Loucy (cell line): ENCODE measurements around the gene RPLP1.

Experiments used
- H2AFZ ChIP-seq: fragments of 200-600 bp; sonication (generic); 2 replicates; pipeline ENCODE4 v1.6.0; 2016; ENCODE audit warnings: antibody characterized with exemption, mild to moderate bottlenecking, low read length, moderate library complexity
- H3F3A ChIP-seq: fragments of 200-600 bp; 2 replicates; pipeline ENCODE4 v1.6.0; 2016; ENCODE audit warnings: antibody characterized with exemption, low read depth, mild to moderate bottlenecking
- H3K27me3 ChIP-seq: fragments of 200-600 bp; sonication (generic); 2 replicates; pipeline ENCODE4 v1.6.1; 2014; ENCODE audit warnings: low read length, mild to moderate bottlenecking; ENCODE audit not compliant: insufficient read depth, poor library complexity, severe bottlenecking
- H3K36me3 ChIP-seq: fragments of 200-600 bp; sonication (generic); 2 replicates; pipeline ENCODE4 v1.6.1; 2016; ENCODE audit warnings: low read length; ENCODE audit not compliant: insufficient read depth
- H3K4me1 ChIP-seq: fragments of 200-600 bp; sonication (generic); 2 replicates; pipeline ENCODE4 v1.5.1; 2014; ENCODE audit warnings: low read length, mild to moderate bottlenecking; ENCODE audit not compliant: insufficient read depth, poor library complexity, severe bottlenecking
- H3K4me2 ChIP-seq: fragments of 200-600 bp; sonication (generic); 2 replicates; pipeline ENCODE4 v1.6.0; 2014; ENCODE audit warnings: antibody characterized with exemption, low read length, low read depth, mild to moderate bottlenecking; ENCODE audit not compliant: poor library complexity, severe bottlenecking
- H3K4me3 ChIP-seq: fragments of 200-600 bp; sonication (generic); 2 replicates; pipeline ENCODE4 v1.5.1; 2014; ENCODE audit warnings: low read length, mild to moderate bottlenecking, mixed read lengths; ENCODE audit not compliant: poor library complexity, severe bottlenecking
- H3K79me2 ChIP-seq: fragments of 200-600 bp; sonication (generic); 2 replicates; pipeline ENCODE4 v1.6.1; 2014; ENCODE audit warnings: low read length; ENCODE audit not compliant: insufficient read depth
- H3K9ac ChIP-seq: fragments of 200-600 bp; sonication (generic); 2 replicates; pipeline ENCODE4 v1.6.0; 2014; ENCODE audit warnings: mild to moderate bottlenecking, low read depth, low read length, moderate library complexity; ENCODE audit not compliant: poor library complexity, severe bottlenecking
- H3K9me2 ChIP-seq: fragments of 200-600 bp; sonication (generic); replicated peaks from 2 replicates; pipeline ENCODE4 v1.6.1; 2016; ENCODE audit warnings: low read depth, low read length, mixed read lengths
- H3K9me3 ChIP-seq: fragments of 200-600 bp; sonication (generic); 2 replicates; pipeline ENCODE4 v1.6.1; 2014; ENCODE audit warnings: mild to moderate bottlenecking, antibody characterized with exemption, low read length, low read depth; ENCODE audit not compliant: insufficient read depth
- H4K20me1 ChIP-seq: fragments of 200-600 bp; sonication (generic); 2 replicates; pipeline ENCODE4 v1.6.0; 2014; ENCODE audit warnings: antibody characterized with exemption, low read length, mild to moderate bottlenecking; ENCODE audit not compliant: insufficient read depth, poor library complexity, severe bottlenecking
- EZH2phosphoT487 ChIP-seq: fragments of 200-600 bp; IDR thresholded peaks from 2 replicates; pipeline ENCODE4 v1.6.1; 2018; ENCODE audit warnings: antibody characterized with exemption, mild to moderate bottlenecking, moderate library complexity, borderline replicate concordance
- TF ChIP-seq, protein P1 (sequence below): fragments of 200-600 bp; sonication (generic); conservative IDR thresholded peaks from 2 replicates; pipeline ENCODE4 v1.5.1; 2014; ENCODE audit warnings: mild to moderate bottlenecking, antibody characterized with exemption, low read length

The RPLP1 gene

DNA sequence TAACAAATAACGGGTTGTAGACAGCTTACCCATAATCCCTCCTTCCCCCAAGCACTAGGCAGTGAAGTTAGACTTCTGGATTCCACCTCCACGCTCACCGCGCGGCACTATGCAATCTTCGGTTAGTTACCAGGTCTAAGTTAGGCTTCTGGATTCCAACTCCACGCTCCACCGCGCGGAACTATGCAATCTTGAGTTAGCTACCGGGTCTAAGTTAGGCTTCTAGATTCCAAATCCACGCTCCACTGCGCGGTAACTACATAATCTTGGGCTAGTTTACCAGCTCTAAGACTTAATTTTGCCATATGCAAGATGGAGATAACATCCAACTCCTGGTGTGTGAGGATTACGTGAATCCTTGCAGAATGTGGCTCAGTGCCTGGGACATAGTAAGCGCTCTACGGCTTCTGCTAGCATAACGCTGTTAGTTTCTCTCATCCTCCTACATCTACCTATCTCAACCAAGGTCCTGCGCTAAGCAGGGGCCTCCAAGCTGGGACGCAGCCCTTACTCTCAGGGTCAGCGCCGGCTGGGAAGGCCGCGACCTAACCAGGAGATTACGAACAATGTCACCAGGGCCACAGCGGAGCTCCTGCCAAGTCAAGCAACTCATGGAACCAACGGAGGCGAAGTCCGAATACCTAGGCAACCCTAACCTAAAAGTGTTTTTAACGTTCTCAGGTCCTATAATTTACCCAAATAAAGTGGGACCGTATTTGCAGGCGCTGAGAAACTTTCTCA, 497 bp upstream of the RPLP1 start:
- H3K9me2 ChIP-seq: no peaks in the 10 kb centered on the region
- H3K4me3 ChIP-seq: peak overlapping the region; percentile 86
- peak overlapping the region; percentile 86 for H3K9ac ChIP-seq
- peak overlapping the region; percentile 90 for H2AFZ ChIP-seq
- peak overlapping the region; percentile 80 for H3K4me2 ChIP-seq
- H3K27me3 ChIP-seq: peaks cover 10% of the 10 kb centered on the region
- H3K9me3 ChIP-seq: no peaks in the 10 kb centered on the region
- peaks cover 30% of the 10 kb centered on the region for H3K4me1 ChIP-seq
- H3K79me2 ChIP-seq: peaks cover 44% of the 10 kb centered on the region
- peaks cover 5% of the 10 kb centered on the region; the same call in 1 of the 2 replicates for H3F3A ChIP-seq
- peaks cover 44% of the 10 kb centered on the region for H4K20me1 ChIP-seq
- TF ChIP-seq, protein P1, sequence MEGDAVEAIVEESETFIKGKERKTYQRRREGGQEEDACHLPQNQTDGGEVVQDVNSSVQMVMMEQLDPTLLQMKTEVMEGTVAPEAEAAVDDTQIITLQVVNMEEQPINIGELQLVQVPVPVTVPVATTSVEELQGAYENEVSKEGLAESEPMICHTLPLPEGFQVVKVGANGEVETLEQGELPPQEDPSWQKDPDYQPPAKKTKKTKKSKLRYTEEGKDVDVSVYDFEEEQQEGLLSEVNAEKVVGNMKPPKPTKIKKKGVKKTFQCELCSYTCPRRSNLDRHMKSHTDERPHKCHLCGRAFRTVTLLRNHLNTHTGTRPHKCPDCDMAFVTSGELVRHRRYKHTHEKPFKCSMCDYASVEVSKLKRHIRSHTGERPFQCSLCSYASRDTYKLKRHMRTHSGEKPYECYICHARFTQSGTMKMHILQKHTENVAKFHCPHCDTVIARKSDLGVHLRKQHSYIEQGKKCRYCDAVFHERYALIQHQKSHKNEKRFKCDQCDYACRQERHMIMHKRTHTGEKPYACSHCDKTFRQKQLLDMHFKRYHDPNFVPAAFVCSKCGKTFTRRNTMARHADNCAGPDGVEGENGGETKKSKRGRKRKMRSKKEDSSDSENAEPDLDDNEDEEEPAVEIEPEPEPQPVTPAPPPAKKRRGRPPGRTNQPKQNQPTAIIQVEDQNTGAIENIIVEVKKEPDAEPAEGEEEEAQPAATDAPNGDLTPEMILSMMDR: no peak
- TF ChIP-seq EZH2phosphoT487: no peak
- peaks cover 43% of the 10 kb centered on the region for H3K36me3 ChIP-seq

DNA sequence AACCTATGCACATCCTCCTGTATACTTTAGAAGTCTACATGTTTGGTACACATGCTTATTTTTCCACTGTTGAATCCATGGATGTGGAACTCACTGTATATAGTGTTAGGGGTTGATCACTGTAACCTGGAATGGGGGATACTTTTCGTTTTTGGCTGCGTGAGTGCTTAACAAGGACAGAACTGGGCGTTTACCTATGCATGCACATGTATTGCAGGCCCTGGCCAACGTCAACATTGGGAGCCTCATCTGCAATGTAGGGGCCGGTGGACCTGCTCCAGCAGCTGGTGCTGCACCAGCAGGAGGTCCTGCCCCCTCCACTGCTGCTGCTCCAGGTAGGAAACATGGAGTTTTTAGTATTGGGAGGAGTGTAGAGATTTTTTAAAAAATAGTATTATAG, 2.3 kb downstream of the RPLP1 start:
- H3K79me2 ChIP-seq: peaks cover 44% of the 10 kb centered on the region

DNA sequence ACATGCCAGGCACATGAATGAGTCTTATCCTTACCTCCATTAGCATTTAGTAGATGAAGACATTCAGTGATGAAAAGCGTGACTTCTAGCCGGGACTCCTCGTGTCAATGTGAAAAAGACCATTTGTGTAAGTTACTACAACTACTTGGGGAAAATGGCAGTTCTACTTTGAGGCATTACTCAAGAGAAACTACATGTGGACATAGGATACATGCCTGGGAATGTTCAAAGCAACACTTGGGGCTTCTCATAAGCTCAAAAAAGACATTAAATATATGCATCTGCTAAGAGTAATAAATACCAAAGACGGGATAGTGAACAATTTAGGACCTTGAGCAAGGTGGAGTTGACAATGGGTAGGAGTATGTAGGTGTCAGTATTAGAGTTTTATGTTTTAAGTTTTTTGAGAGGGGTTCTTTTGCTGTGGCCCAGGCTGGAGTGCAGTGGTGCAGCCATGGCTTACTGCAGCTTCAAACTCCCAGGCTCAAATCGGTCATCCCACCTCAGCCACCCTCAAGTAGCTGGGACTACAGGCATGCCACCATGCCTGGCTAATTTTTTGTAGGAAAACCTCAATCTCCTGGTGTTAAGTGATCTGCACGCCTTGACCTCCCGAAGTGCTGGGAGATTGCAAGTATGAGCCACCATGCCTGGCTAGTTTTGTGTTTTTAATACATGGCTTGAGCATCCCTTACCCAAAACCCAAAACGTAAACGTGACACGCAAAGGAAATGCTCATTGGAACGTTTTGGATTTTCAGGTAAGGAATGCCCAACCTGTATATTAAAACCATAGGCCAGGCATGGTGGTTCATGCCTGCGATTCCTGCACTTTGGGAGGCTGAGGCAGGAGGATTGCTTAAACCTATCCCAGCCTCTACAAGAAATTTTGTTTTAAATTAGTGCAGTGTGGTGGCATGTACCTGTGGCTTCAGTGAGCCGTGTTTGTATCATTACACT, 3.9 kb downstream of the RPLP1 start:
- Histone ChIP-seq H3K36me3 (peaks cover 35% of the 10 kb centered on the region), H3K9me3 (no peaks in the 10 kb centered on the region), H3K27me3 (peaks cover 10% of the 10 kb centered on the region), H3K4me2 (peak overlapping the region; percentile 95), H3K4me1 (peaks cover 26% of the 10 kb centered on the region), H3K4me3 (peak overlapping the region; percentile 86), H2AFZ (no peak overlapping the region), H3F3A (peaks cover 16% of the 10 kb centered on the region; the same call in 1 of the 2 replicates), H3K9me2 (no peaks in the 10 kb centered on the region), H3K9ac (no peak overlapping the region), H4K20me1 (peaks cover 48% of the 10 kb centered on the region), H3K79me2 (peaks cover 44% of the 10 kb centered on the region)
- TF ChIP-seq, protein P1: no peak
- TF ChIP-seq EZH2phosphoT487: no peak

More for the DNA sequence above, 2.3 kb downstream of the RPLP1 start:
- Histone ChIP-seq H3K4me2 (peak overlapping the region; percentile 95), H3F3A (peaks cover 16% of the 10 kb centered on the region; the same call in 1 of the 2 replicates), H4K20me1 (peaks cover 48% of the 10 kb centered on the region), H3K9ac (peak overlapping the region; percentile 86), H2AFZ (no peak overlapping the region), H3K36me3 (peaks cover 35% of the 10 kb centered on the region), H3K9me2 (no peaks in the 10 kb centered on the region), H3K9me3 (no peaks in the 10 kb centered on the region), H3K4me3 (peak overlapping the region; percentile 86), H3K27me3 (peaks cover 10% of the 10 kb centered on the region), H3K4me1 (peaks cover 30% of the 10 kb centered on the region)
- TF ChIP-seq EZH2phosphoT487: no peak
- TF ChIP-seq, protein P1: no peak
